Measurements from ENCODE around the gene KCNQ1.
A peak's percentile ranks its signal among the peaks of the same experiment; 100 is the strongest.

Gene KCNQ1

DNA sequence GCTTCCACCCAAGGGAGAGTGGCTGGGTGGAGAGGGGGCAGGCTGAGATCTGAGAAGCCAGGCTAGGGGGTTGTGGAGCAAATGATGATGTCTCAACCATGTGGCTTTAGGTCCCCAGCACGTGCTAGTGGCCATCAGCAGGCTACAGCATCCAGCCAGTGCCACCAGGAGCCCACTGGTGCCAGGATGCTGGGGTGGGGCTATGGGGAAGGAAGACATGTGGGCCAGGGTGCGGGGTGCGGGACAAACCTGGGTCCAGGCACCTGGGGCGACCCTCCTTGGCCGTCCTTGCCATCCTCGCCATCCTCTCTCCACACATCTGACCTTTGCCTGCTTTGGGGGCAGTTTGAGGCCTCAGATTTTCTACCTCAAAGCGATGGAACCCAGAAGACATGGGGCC is 104.3 kb downstream of the KCNQ1 start:
- no peak for DNase-seq

GRCh38 chr11:2549491-2549875 is 104.7 kb downstream of the KCNQ1 start:
- DNase-seq: no peak

- DNase-seq: peak in 14 of 56 donors; percentile 12 to 65 (median 40)
Observed at GRCh38 chr11:2549876-2550605, 105.2 kb downstream of the KCNQ1 start.

GRCh38 chr11:2550606-2550970 is 105.8 kb downstream of the KCNQ1 start:
- DNase-seq: no peak

- DNase-seq: no peak
Observed at GRCh38 chr11:2551131-2551530, 106.3 kb downstream of the KCNQ1 start.

GRCh38 chr11:2552210-2552609 is 107.4 kb downstream of the KCNQ1 start:
- DNase-seq: no peak

DNA sequence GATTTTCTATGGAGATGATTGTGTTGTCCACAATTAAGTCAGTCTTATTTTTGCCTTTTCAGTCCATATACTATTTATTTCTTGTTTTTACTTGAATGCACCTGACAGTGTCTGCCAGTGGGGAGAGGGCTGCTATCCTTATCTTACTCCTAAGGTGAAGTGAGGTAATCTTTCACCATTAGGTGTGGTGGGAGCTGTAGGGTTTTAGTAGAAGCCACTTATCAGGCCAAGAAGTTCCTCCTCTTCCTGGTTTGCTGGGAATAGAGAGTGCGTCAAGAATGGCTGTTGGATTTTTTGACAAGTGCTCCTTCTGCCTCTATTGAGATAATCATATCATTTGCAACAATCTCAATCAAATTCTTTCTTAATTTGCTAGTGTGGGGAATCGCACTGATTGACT is 108.4 kb downstream of the KCNQ1 start:
- DNase-seq: no peak

DNA sequence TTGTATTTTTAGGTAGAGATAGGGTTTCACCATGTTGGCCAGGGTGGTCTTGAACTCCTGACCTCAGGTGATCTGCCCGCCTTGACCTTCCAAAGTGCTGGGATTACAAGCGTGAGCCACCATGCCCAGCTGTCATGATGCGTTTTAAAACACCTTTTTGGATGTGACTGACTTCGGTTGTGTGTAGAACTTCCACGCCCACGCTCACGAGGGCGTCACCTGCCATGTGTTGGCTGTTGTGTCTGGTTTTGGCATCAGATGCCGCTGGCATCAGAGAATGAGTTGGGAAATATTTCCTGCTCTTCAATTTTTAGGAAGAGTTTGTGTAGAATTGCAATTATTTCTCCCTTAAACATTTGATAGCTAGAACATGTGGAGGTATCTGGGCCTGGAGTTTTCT is 109.1 kb downstream of the KCNQ1 start:
- DNase-seq: no peak

DNA sequence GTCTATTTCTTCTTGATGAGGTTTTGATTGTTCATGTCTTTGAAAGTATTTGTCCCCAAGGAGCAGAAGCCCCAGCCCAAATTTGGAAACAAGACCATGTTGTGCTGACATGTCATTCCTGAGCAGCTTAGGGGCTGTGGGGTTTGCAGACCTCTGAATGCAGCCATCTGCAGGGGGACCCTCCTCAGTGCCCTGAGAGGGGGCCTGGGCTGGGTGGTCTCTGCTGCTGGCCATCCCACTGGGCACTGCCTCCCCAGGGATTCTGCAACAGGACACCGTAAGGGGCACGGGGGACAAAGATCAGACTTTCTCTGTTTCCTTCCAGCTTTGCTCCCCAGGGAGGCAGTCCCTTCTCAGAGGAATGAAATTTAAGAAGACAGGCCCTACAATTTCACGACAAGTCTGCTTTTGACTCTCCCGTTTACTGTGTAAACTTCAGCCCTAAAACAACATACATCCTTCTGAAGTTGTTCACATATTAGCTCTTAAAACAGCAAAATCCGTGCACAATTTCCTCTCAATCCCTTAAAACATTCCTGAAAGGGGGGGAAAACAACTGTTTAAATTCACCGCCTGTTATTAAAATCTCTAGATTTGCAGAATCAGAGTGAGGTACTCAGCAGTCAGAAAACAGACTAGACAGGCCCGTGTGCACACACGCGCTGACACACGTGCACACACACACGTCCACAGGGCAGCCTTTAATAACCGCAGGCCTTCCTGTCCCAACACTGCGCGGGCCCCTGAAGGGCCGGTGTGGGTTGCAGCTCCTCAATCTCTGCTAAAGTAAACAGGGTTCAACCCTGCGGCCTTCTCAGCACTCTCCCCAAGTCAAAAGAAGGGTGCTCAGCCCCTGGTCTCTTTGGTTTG is 109.8 kb downstream of the KCNQ1 start:
- DNase-seq: no peak

DNA sequence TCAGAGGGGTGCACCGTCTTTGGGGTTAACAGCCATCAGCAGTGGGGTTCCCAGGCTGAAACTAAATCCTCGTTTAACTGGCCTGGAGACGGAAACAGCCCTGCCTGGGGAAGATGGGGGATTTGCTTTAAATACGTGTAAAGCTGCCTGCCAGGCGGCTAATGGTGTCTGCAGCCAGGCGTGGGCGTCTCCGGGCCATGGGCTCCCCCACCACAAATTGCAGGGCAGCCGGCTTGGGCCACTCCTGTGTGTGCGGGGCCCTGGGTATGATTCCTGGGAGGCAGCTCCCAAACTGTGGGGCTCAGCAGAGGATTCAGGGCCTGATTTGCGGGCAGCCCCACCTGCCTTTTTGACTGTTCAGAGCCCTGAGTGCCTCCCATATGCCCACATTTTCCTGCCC is 110.5 kb downstream of the KCNQ1 start:
- no peak for DNase-seq

DNA sequence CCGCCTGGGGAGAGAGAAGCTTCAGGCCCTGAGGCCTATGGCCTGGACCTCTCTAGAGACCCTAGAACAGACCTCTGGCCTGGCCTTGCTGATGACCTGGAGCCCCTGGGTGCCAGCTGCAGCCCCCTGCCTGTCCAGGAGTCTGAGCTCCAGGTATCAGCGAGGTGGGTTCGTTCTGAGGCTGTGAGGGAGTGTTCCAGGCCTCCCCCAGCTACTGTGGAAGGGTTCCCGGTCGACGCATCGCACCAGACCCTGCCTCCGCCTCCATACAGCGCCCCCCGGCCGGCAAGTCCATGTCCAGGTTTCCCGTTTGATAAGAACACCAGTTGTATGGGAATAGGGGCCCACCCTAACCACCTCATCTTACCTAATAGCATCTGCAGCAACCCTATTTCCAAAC is 111.1 kb downstream of the KCNQ1 start:
- no peak for DNase-seq

DNA sequence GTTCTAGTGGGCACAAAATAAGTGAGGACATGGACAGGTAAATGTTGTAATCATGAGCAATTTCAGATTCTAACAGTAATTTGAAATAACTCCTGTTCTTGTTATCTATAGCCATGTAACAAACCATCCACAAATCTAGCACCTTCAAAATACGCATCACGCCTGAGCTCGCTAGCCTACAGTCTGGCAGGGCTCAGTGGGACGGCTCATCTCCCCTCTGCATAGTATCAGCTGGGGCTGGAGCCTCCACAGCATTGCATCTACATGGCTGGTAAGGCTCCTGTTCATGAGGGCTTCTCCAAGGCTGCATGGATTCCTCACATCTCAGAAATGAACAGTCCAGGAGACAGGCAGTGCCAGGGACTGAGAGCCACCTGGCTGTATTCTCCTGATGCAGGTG is 112.6 kb downstream of the KCNQ1 start:
- no peak for DNase-seq

GRCh38 chr11:2558397-2558796 is 113.6 kb downstream of the KCNQ1 start:
- no peak for DNase-seq

- DNase-seq: no peak
Observed at GRCh38 chr11:2558861-2559526, 114.2 kb downstream of the KCNQ1 start.

GRCh38 chr11:2559527-2560311 is 114.9 kb downstream of the KCNQ1 start:
- no peak for DNase-seq

DNA sequence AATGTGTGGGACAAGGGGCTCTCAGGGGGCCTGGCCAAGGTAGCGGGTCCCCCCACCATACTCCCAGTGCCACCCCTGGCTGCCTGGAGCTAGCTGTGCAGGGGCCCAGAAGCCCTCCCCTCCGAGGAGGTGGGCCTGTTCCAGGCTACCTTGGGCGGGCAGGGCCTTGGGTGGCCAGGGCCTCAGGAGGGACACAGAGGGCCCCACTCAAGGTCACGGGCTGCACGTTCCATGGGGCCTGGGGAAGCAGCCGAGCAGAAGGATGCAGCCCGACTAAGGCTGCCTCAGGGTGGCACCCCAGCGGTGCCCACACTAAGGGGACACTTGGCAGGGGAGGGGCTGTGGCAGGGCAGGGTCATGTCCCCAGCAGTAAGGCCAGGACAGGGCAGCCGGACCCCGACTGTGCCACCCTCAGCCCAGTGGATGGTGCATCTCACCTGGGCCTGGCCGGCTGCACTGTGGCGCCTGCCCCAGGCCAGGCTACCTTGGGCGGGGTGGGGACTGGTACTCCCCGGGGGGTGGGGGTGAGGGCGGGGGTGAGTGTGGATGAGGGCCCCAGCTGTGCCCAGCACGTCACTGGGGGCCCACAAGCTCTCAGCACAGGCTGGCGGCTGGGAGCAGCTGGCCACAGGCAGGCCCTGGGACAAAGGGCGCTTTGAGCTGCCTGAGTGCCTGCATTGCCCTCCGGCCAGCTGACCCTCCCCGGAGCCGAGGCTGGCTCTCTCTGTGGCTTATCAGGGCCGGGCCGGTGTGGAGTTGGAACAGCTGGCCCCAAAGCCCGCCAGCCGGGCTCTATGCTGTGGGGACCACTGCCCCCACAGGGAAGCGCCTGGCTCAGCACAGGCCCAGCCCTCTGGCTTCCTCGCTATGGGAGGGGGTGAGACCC is 117.1 kb downstream of the KCNQ1 start:
- peak in 55 of 56 donors; percentile 13 to 96 (median 76) for DNase-seq

GRCh38 chr11:2562890-2563212 is 118.0 kb downstream of the KCNQ1 start:
- DNase-seq: no peak

GRCh38 chr11:2563213-2564007 is 118.6 kb downstream of the KCNQ1 start:
- DNase-seq: peak in 1 of 56 donors; percentile 8

DNA sequence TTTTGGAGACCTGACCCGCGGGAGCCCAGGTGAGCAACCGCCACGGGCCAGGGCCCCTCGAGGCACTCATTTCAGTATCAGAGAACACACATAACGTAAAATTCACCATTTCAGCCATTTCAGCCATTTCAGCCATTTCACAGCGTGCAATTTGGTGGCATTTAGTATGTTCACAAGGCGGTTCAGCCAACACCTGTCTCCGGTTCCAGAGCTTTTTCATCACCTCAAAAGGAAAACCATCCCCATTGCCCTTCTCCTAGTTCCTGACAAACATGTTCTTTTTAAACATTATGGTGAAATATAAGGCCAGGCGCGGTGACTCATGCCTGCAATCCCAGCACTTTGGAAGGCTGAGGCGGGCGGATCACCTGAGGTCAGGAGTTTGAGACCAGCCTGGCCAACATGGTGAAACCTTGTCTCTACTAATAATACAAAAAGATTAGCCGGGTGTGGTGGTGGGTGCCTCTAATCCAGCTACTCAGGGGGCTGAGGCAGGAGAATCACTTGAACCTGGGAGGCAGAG is 119.3 kb downstream of the KCNQ1 start:
- DNase-seq: no peak

Measured in amygdala (tissue), 56 donors.